H9 (cell line): ENCODE measurements around the gene TNFRSF6B. TPM values are rescaled to one million over a fixed set of nuclear protein-coding genes. Genes with fewer than 3 reads are reported as not detected.
"Not testable (repeated sequence)": the region's sequence is repeated elsewhere in the genome, so short reads cannot be mapped to it uniquely, and the experiment has no call there.

Source experiments
- DNase-seq: peaks from one replicate; pipeline ENCODE4 v3.0.0-alpha.2; 2017
- H2AFZ ChIP-seq: one replicate; pipeline ENCODE4 v1.6.1; 2013; ENCODE audit warnings: mild to moderate bottlenecking, low read length, control low read depth, moderate library complexity
- H2AK5ac ChIP-seq: 2 replicates; pipeline ENCODE4 v1.6.1; 2013; ENCODE audit warnings: low read length, control low read depth, mixed read lengths; ENCODE audit not compliant: insufficient read length
- H2BK120ac ChIP-seq: one replicate; pipeline ENCODE4 v1.6.1; 2013; ENCODE audit warnings: low read depth, mild to moderate bottlenecking, low read length, control low read depth, inconsistent platforms; ENCODE audit not compliant: poor library complexity, severe bottlenecking
- H2BK12ac ChIP-seq: 2 replicates; pipeline ENCODE4 v1.6.1; 2013; ENCODE audit warnings: low read length, control low read depth, mixed read lengths, low read depth; ENCODE audit not compliant: insufficient read length
- H2BK15ac ChIP-seq: 2 replicates; pipeline ENCODE4 v1.6.1; 2013; ENCODE audit warnings: low read depth, low read length, control low read depth
- H2BK20ac ChIP-seq: one replicate; pipeline ENCODE4 v1.6.1; 2013; ENCODE audit warnings: low read depth, mild to moderate bottlenecking, low read length, control low read depth, inconsistent platforms; ENCODE audit not compliant: poor library complexity, severe bottlenecking
- H2BK5ac ChIP-seq: 2 replicates; pipeline ENCODE4 v1.6.1; 2013; ENCODE audit warnings: low read length, control low read depth, mixed read lengths; ENCODE audit not compliant: insufficient read length
- H3K14ac ChIP-seq: 2 replicates; pipeline ENCODE4 v1.6.1; 2013; ENCODE audit warnings: low read length, control low read depth; ENCODE audit not compliant: insufficient read depth
- H3K18ac ChIP-seq: 2 replicates; pipeline ENCODE4 v1.6.1; 2013; ENCODE audit warnings: low read depth, mild to moderate bottlenecking, mixed read lengths, low read length, control low read depth; ENCODE audit not compliant: insufficient read length
- H3K23ac ChIP-seq: 2 replicates; pipeline ENCODE4 v1.6.1; 2013; ENCODE audit warnings: low read length, control low read depth, mixed read lengths, low read depth; ENCODE audit not compliant: insufficient read length
- H3K23me2 ChIP-seq: 2 replicates; pipeline ENCODE4 v1.6.1; 2013; ENCODE audit warnings: low read depth, mild to moderate bottlenecking, mixed read lengths, low read length, control low read depth; ENCODE audit not compliant: insufficient read length, poor library complexity, severe bottlenecking
- H3K27ac ChIP-seq: 2 replicates; pipeline ENCODE4 v1.5.1; 2013; ENCODE audit warnings: low read length, control low read depth, mixed read lengths, low read depth; ENCODE audit not compliant: insufficient read length
- H3K27me3 ChIP-seq: 2 replicates; pipeline ENCODE4 v1.6.1; 2013; ENCODE audit warnings: low read length, control low read depth, inconsistent platforms; ENCODE audit not compliant: insufficient read depth
- H3K4ac ChIP-seq: 2 replicates; pipeline ENCODE4 v1.6.1; 2013; ENCODE audit warnings: low read depth, mild to moderate bottlenecking, control low read depth, inconsistent platforms, low read length, moderate library complexity
- H3K4me1 ChIP-seq: 2 replicates; pipeline ENCODE4 v1.6.1; 2013; ENCODE audit warnings: low read length, control low read depth, inconsistent platforms; ENCODE audit not compliant: insufficient read depth
- H3K4me2 ChIP-seq: 2 replicates; pipeline ENCODE4 v1.6.1; 2013; ENCODE audit warnings: low read length, control low read depth, mixed read lengths; ENCODE audit not compliant: insufficient read length, insufficient read depth
- H3K56ac ChIP-seq: 2 replicates; pipeline ENCODE4 v1.6.1; 2013; ENCODE audit warnings: low read depth, mild to moderate bottlenecking, mixed read lengths, low read length, control low read depth; ENCODE audit not compliant: insufficient read length
- H3K79me1 ChIP-seq: 2 replicates; pipeline ENCODE4 v1.6.1; 2013; ENCODE audit warnings: low read depth, mild to moderate bottlenecking, moderate library complexity, low read length, control low read depth, inconsistent platforms; ENCODE audit not compliant: insufficient read depth, poor library complexity, severe bottlenecking
- H3K79me2 ChIP-seq: 2 replicates; pipeline ENCODE4 v1.6.1; 2013; ENCODE audit warnings: low read length, control low read depth, inconsistent platforms; ENCODE audit not compliant: insufficient read depth
- H3K9ac ChIP-seq: 2 replicates; pipeline ENCODE4 v1.6.1; 2013; ENCODE audit warnings: low read length, control low read depth, mixed read lengths; ENCODE audit not compliant: insufficient read length; ENCODE audit errors: extremely low read depth
- H3K9me3 ChIP-seq: one replicate; pipeline ENCODE4 v1.6.1; 2013; ENCODE audit warnings: low read depth, low read length, inconsistent platforms; ENCODE audit not compliant: control insufficient read depth
- H3T11ph ChIP-seq: one replicate; pipeline ENCODE4 v1.6.1; 2013; ENCODE audit warnings: mild to moderate bottlenecking, low read length, control low read depth, inconsistent platforms
- H4K20me1 ChIP-seq: one replicate; pipeline ENCODE4 v1.6.1; 2013; ENCODE audit not compliant: control insufficient read depth, insufficient read length, insufficient read depth
- H4K5ac ChIP-seq: 2 replicates; pipeline ENCODE4 v1.6.1; 2013; ENCODE audit warnings: low read depth, mild to moderate bottlenecking, mixed read lengths, low read length, control low read depth; ENCODE audit not compliant: insufficient read length
- H4K8ac ChIP-seq: replicated peaks from 2 replicates; pipeline ENCODE4 v1.6.1; 2013; ENCODE audit warnings: low read length, control low read depth, mixed read lengths, low read depth; ENCODE audit not compliant: insufficient read length
- H4K91ac ChIP-seq: 2 replicates; pipeline ENCODE4 v1.6.1; 2013; ENCODE audit warnings: low read depth, mild to moderate bottlenecking, moderate library complexity, mixed read lengths, low read length, control low read depth; ENCODE audit not compliant: insufficient read length
- H3K27ac Mint-ChIP-seq, 3 experiments: 2 replicates in 2 of 3; 3 replicates in 1 of 3; pipeline ENCODE4 v1.8.0; 2020 to 2021; ENCODE audit warnings: mixed read lengths in 3 of 3, mild to moderate bottlenecking in 1 of 3, moderate library complexity in 1 of 3
- H3K27me3 Mint-ChIP-seq: 2 replicates; pipeline ENCODE4 v1.8.0; 2021; ENCODE audit warnings: low read depth, mild to moderate bottlenecking, moderate library complexity, mixed read lengths
- H3K36me3 Mint-ChIP-seq, 3 experiments: 2 replicates in 2 of 3; 3 replicates in 1 of 3; pipeline ENCODE4 v1.8.0; 2020 to 2021; ENCODE audit warnings: low read depth in 3 of 3, mixed read lengths in 3 of 3; ENCODE audit not compliant: insufficient read depth in 1 of 3
- H3K4me1 Mint-ChIP-seq, 2 experiments: 2 replicates each; pipeline ENCODE4 v1.8.0; 2020; ENCODE audit warnings: mixed read lengths in 2 of 2
- H3K4me3 Mint-ChIP-seq, 2 experiments: 2 replicates in 1 of 2; 3 replicates in 1 of 2; pipeline ENCODE4 v1.8.0; 2020 to 2021; ENCODE audit warnings: mild to moderate bottlenecking in 2 of 2, mixed read lengths in 2 of 2, moderate library complexity in 1 of 2
- H3K9me3 Mint-ChIP-seq, 2 experiments: 2 replicates in 1 of 2; 3 replicates in 1 of 2; pipeline ENCODE4 v1.8.0; 2020; ENCODE audit warnings: mild to moderate bottlenecking in 2 of 2, mixed read lengths in 2 of 2, moderate library complexity in 1 of 2
- WGBS: extraction: QIAGEN DNeasy Blood & Tissue Kit; methylation state at CpG from one replicate; pipeline ENCODE4 v1.1.7; 2013; ENCODE audit warnings: missing lambda C conversion rate, low lambda C conversion rate, mixed read lengths; ENCODE audit not compliant: insufficient read length; ENCODE audit errors: extremely low coverage; 5-methylcytosine and 5-hydroxymethylcytosine counted together
- total RNA-seq: library from RNA; stranded (reverse); gene quantifications from 2 replicates; pipeline ENCODE4 v1.2.1, GENCODE V29; 2021
- TF ChIP-seq, protein P1 (sequence below): fragments of 200-600 bp; sonication (generic); conservative IDR thresholded peaks from 3 replicates; pipeline ENCODE4 v1.8.0; 2021; ENCODE audit warnings: antibody characterized with exemption, mild to moderate bottlenecking

Gene TNFRSF6B
- total RNA-seq, 1 experiment from 2014 or later, result not detected

DNA sequence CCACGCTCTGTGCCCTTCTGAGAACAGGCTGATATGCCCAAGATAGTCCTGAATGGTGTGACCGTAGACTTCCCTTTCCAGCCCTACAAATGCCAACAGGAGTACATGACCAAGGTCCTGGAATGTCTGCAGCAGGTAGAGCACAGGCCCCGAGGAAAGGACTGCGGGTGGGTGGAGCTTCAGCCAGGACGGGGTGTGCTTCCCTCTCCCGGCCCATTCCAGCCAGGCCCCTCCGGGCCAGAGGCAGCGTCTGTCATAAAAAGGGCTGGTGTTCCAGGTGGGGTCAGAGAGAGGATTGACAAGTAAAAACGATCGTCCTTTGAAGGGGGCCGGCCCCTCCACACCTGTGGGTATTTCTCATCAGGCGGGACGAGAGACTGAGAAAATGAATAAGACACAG is 37.1 kb upstream of the TNFRSF6B start:
- Histone ChIP-seq H3T11ph (no peak overlapping the region), H3K79me1 (no peaks in the 10 kb centered on the region), H3K79me2 (no peaks in the 10 kb centered on the region), H4K20me1 (no peaks in the 10 kb centered on the region), H2BK15ac (no peak overlapping the region), H2BK5ac (no peak overlapping the region), H3K14ac (no peak overlapping the region), H3K56ac (no peak overlapping the region), H3K27ac (no peak overlapping the region), H3K9ac (no peak overlapping the region), H2AFZ (no peak overlapping the region), H4K5ac (no peak overlapping the region), H3K4me2 (peak overlapping the region; percentile 80), H3K23me2 (peaks cover 7% of the 10 kb centered on the region), H3K4ac (no peak overlapping the region), H4K8ac (no peak overlapping the region), H2BK20ac (no peak overlapping the region), H3K27me3 (no peaks in the 10 kb centered on the region; the same call in 1 of the 2 replicates), H2AK5ac (no peak overlapping the region), H3K9me3 (no peaks in the 10 kb centered on the region), H3K18ac (no peak overlapping the region), H2BK120ac (no peak overlapping the region), H4K91ac (no peak overlapping the region), H2BK12ac (no peak overlapping the region), H3K4me1 (no peaks in the 10 kb centered on the region; the same call in 1 of the 2 replicates), H3K23ac (no peak overlapping the region)
- H3K27ac Mint-ChIP-seq, result peak overlapping the region in 1 of 3 experiments; percentile 49; a peak in 1 of 7 replicates
- DNase-seq, result no peak
- H3K36me3 Mint-ChIP-seq, result peaks cover 9 to 32% (median 29%) of the 10 kb centered on the region in 3 experiments; a peak in 6 of 7 replicates
- no peaks in the 10 kb centered on the region for H3K27me3 Mint-ChIP-seq
- peak overlapping the region; percentile 95 to 97 for H3K4me3 Mint-ChIP-seq
- no peaks in the 10 kb centered on the region for H3K9me3 Mint-ChIP-seq
- no CpG with 5 or more reads among the region's 13 CpGs for WGBS
- peaks cover 12 to 22% of the 10 kb centered on the region in 2 experiments for H3K4me1 Mint-ChIP-seq
- TF ChIP-seq, protein P1, sequence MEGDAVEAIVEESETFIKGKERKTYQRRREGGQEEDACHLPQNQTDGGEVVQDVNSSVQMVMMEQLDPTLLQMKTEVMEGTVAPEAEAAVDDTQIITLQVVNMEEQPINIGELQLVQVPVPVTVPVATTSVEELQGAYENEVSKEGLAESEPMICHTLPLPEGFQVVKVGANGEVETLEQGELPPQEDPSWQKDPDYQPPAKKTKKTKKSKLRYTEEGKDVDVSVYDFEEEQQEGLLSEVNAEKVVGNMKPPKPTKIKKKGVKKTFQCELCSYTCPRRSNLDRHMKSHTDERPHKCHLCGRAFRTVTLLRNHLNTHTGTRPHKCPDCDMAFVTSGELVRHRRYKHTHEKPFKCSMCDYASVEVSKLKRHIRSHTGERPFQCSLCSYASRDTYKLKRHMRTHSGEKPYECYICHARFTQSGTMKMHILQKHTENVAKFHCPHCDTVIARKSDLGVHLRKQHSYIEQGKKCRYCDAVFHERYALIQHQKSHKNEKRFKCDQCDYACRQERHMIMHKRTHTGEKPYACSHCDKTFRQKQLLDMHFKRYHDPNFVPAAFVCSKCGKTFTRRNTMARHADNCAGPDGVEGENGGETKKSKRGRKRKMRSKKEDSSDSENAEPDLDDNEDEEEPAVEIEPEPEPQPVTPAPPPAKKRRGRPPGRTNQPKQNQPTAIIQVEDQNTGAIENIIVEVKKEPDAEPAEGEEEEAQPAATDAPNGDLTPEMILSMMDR, result no peak

- H3K14ac ChIP-seq, H2AFZ ChIP-seq, H3T11ph ChIP-seq, H3K9ac ChIP-seq, H4K5ac ChIP-seq, H2BK20ac ChIP-seq, H3K56ac ChIP-seq, H2BK15ac ChIP-seq, H3K18ac ChIP-seq, H3K9me3 ChIP-seq, H2AK5ac ChIP-seq, H4K91ac ChIP-seq, H2BK120ac ChIP-seq, DNase-seq, H4K20me1 ChIP-seq, H3K9me3 Mint-ChIP-seq, H2BK5ac ChIP-seq, H3K27me3 ChIP-seq, H3K79me2 ChIP-seq, H3K27me3 Mint-ChIP-seq, H3K79me1 ChIP-seq, H3K27ac ChIP-seq, H3K23me2 ChIP-seq, H3K4me1 ChIP-seq, H2BK12ac ChIP-seq, H3K4ac ChIP-seq, H3K23ac ChIP-seq, H4K8ac ChIP-seq, H3K4me2 ChIP-seq, H3K27ac Mint-ChIP-seq: not testable (repeated sequence)
- Mint-ChIP-seq H3K36me3 (peaks cover 12 to 36% (median 29%) of the 10 kb centered on the region in 3 experiments), H3K4me3 (peak overlapping the region; percentile 95 to 97; a peak in 4 of 5 replicates), H3K4me1 (peaks cover 7 to 20% of the 10 kb centered on the region in 2 experiments)
- no CpG with 5 or more reads among the region's 10 CpGs for WGBS
Observed at GRCh38 chr20:63660174-63660573, 36.3 kb upstream of the TNFRSF6B start.
